ENCODE results near the gene DNALI1. TPM values are rescaled to one million over a fixed set of nuclear protein-coding genes. Genes with fewer than 3 reads are reported as not detected.
"Not testable (repeated sequence)": the region's sequence is repeated elsewhere in the genome, so short reads cannot be mapped to it uniquely, and the experiment has no call there.

Gene DNALI1
- 10 to 100 TPM in 6 of 10 donors, 1 to 10 TPM in 4; 5.5 to 16.1 (median 10.6) TPM for polyA plus RNA-seq (ENCODE audit: insufficient read length in 10 of 10)
- long read RNA-seq, donor 1, partial matches to known transcripts, result 0 of 4 reads
- long read RNA-seq, donor 1, other reads (novel, unspliced or antisense), result 0 of 4 reads
- long read RNA-seq, donor 2, partial matches to known transcripts, result 0 of 2 reads
- long read RNA-seq, donor 2, other reads (novel, unspliced or antisense), result 0 of 2 reads
- long read RNA-seq, donor 3, result 0 reads
- long read RNA-seq, donor 4, partial matches to known transcripts, result 0 of 1 reads
- long read RNA-seq, donor 4, other reads (novel, unspliced or antisense), result 0 of 1 reads
- long read RNA-seq, donor 5, partial matches to known transcripts, result 0 of 3 reads
- long read RNA-seq, donor 5, other reads (novel, unspliced or antisense), result 0 of 3 reads
- long read RNA-seq, donor 6, partial matches to known transcripts, result 0 of 4 reads
- long read RNA-seq, donor 6, other reads (novel, unspliced or antisense), result 0 of 4 reads
- long read RNA-seq, donor 7, partial matches to known transcripts, result 0 of 3 reads
- long read RNA-seq, donor 7, other reads (novel, unspliced or antisense), result 0 of 3 reads
- long read RNA-seq, donor 8, partial matches to known transcripts, result 0 of 4 reads
- long read RNA-seq, donor 8, other reads (novel, unspliced or antisense), result 0 of 4 reads
- long read RNA-seq, donor 9, result 0 reads

- DNase-seq, result peak; percentile 70 to 89 (median 74)
Observed at GRCh38 chr1:37556712-37557196, at the start of gene DNALI1. TSS of gene DNALI1 (plus strand) at chr1:37556940. CDS start at chr1:37556995, 55 bp downstream.

DNA sequence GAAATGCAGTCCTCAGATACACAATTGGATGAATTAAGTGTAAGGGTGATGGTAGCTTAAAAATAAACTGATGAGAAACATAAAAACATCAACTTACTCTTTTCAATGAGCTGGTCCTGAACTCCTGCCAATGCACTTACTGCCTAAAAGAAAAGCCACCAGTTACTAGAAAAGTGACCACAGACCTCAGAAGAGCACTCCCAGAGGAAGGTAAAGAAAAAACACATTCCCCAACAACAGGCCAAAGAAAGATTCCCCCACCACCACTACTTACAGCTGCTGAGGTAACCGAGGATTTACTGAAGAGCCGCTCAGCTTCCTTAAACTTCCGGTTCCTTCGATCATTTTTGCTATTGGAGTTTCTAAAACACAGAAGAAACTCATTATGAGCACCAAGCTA, 47.6 kb upstream of the DNALI1 start:
- no peak for DNase-seq

DNA sequence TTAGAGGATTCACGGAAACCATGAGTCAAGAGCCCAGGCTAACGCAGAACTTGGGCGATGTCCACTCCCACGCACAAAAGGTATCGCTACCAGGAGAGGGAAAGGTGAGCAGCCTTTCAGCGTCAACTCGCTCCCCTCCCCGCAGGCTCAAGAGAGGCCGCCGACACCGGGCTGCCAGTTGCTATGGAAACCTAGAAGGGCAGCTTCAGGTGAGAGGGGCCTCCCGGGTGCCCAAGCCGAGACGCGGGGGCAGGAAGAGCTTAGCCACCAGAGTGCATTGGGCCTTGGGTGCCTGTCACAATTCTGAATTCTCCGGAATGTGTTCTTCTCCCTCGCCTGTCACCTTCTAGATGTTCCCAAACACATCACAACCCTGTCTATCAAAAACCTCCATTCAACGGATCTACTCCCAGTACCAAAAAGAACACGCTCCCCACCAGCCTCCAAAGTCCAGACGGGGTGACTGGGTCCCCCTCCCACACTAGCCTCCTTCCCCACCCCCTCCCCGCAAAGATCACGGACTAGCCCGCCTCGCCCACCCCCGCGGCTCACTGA, 42.9 kb upstream of the DNALI1 start:
- peak in 2 of 3 donors; percentile 16 to 43 for DNase-seq

DNA sequence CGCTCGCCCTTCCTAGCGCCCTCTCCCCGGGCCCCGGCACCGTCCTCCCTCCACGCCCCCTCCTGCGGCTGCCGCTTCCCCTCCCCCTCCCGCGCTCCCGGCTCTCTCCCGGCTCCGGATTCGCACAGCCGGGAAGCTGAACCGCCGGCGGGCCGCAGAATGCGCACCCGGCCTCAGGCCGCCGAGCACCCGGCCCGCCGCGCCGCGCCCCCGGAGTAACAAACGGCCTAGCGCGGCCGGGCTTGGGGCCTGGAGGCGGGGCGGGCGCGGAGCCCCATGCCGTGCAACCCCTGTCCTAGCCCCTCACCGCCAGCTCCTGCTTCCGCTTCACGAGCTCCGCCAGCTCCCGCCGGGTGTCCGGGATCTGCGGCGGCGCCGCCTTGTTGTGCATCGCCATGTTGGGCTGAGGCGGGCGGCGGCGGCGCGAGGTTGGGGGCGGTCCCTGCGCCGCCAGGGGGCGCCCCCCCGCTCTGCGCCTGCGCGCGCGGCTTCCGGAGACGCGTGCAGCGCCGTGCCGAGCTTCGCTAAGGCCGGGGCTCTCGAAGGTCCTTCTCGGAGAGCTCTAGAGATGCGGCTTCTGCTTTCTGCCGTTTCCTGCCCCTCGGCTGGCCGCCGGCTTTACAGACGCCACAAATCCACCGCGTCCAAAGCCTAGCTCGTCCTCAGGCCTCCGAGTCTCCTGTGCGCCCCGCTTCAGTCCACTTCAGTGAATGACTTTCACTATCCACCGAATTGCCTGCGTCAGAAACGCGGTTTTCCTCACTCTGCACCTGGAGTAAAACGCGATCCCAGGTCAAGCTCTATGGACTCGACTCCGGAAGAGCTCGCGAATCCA, 42.2 kb upstream of the DNALI1 start, which contains the start of gene MEAF6:
Gene MEAF6 (minus strand): TSS at position 417 of the 835 bp plus-strand sequence. CDS start 20 bp downstream, at position 397.
- peak; percentile 82 to 95 (median 93) for DNase-seq

DNA sequence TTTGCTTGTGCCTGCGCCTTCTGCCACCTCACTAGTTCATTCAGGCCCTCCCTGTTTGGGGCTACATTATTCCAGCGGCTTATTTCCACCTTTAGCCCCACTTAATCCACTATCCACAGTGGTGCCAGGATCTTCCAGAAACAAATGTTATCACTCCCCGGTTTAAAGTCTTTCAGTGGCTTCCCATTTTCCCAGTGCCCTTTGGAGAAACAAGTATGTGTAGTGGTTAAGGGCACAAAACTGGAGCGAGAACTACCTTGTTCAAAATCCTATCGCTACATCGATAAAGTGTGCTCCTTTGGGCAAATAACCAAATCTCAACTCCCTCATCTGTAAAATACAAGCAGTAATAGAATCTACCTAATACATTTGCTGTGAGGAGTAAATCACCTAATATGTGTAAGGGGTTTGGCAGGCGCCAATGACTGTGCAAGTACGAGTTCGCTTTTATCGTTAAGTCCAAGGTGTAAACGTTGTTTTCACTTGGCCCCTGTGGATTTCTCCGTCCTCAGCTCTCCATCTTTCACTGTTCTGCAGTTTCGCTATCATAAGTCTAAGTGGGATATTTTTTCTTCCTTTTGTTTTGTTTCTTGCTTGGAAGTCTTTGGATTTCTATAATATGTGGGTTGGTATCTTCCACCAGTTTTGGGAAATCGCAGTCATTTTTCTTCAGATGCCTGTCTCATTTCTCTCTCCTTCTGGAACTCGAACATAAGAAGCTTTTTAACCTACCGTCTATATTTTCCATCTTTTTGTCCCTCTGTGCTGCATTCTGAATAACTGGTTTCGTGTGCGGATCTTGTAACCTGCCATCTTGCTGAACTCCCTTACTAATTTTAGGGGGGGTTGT, 41.3 kb upstream of the DNALI1 start:
- peak in 1 of 3 donors; percentile 1 for DNase-seq

GRCh38 chr1:37517569-37517968, 39.2 kb upstream of the DNALI1 start:
- no peak for DNase-seq

DNA sequence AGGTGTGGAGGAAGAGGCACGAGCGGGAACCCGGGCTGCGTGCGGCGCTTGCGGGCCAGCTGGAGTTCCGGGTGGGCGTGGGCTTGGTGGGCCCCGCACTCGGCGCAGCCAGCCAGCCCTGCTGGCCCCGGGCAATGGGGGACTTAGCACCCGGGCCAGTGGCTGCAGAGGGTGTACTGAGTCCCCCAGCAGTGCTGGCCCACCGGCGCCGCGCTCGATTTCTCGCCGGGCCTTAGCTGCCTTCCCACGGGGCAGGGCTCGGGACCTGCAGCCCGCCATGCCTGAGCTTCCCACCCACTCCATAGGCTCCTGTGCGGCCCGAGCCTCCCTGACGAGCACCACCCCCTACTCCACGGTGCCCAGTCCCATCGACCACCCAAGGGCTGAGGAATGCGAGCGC, 38.5 kb upstream of the DNALI1 start:
- not testable (repeated sequence) for DNase-seq

DNA sequence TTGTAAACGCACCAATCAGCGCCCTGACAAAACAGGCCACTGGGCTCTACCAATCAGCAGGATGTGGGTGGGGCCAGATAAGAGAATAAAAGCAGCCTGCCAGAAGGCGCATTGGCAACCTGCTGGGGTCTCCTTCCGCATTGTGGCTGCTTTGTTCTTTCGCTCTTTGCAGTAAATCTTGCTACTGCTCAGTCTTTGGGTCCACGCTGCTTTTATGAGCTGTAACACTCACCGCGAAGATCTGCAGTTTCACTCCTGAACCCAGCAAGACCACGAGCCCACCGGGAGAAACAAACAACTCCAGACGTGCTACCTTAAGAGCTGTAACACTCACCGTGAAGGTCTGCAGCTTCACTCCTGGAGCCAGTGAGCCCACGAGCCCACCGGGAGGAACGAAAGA, 37.8 kb upstream of the DNALI1 start:
- not testable (repeated sequence) for DNase-seq

GRCh38 chr1:37519613-37520012, 37.1 kb upstream of the DNALI1 start:
- no peak for DNase-seq

- DNase-seq, result not testable (repeated sequence)
Observed at GRCh38 chr1:37529888-37530287, 26.9 kb upstream of the DNALI1 start.

DNA sequence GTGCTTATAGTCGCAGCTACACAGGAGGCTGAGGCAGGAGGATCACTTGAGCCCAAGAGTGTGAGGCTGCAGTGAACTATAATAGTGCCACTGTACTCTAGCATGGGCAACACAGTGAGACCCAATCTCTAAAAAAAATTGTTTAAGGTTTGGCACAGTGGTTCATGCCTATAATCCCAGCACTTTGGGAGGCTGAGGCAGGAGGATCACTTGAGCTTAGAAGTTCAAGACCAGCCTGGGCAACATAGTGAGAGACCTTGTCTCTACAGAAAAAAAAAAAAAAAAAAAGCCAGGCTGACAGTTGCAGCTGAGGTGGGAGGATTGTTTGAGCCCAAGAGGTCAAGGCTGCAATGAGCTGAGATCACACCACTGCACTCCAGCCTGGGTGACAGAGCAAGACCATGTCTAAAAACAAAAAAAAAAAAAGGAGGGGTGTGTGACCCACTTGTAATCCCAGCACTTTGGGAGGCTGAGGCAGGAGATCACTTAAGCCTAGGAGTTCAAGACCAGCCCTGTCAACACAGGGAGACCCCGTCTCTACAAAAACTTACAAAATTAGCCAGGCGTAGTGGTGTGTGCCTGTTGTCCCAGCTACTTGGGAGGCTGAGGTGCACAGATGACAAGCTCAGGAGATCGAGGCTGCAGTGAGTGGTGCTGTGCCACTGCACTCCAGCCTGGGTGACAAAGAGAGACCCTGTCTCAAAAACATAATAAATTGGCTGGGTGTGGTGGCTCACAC, 24.2 kb upstream of the DNALI1 start:
- DNase-seq, result not testable (repeated sequence)

DNA sequence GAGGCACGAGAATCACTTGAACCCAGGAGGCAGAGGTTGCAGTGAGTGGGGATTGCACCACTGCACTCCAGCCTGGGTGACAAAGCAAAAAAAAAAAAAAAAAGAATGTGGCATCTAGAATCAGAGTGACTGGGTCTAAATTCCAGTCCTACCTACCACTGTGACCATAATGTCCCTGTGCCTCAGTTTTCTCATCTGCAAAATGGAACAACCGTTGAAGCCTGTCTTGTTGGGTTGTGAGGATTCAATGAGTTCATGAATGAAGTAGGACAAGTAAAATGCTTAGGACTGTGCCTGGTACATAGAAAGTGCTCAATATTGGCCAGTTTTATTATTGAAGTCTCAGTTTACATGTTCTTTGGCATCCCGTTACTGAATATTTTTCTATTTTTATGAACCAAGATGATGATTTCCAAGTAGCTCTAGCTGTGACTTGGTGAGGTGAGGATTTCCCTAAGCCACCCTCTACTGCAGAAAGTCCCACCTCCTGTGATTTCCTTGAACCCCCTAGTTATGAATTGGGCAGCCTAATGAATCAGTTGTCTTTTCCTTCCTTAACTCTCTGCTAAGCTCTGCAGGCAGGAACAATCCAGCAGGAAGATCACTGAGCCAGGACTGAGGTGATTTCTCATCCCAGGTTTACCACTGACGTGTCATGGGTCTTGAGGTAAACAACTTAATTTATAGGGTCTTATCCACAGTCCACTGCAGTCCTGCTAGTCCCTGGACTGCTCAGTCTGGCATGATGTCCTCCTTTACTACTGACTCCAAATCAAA, 23.2 kb upstream of the DNALI1 start:
- no peak for DNase-seq

DNA sequence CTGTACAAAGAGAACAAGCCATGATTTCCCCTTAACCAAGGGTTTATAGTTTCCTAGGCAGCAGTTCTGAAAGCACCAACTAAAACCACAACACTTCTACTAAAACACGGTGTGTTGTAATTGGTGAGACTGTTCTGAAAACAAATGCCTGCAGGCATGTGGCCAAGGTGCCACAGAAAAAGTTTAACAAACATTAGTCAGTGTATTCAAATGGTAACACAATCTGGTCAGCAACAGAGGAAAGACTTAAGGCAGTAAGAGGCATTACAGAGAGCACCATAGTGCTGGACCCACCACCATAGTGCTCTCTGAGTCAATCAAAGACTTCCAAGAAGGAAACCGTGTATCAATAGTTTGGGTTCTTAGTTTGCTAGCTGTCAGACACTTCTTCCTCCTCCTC, 19.4 kb upstream of the DNALI1 start:
- DNase-seq, result no peak

- DNase-seq, result not testable (repeated sequence)
Observed at GRCh38 chr1:37539154-37539553, 17.6 kb upstream of the DNALI1 start.

- DNase-seq, result no peak
Observed at GRCh38 chr1:37540036-37540785, 16.5 kb upstream of the DNALI1 start.

- no peak for DNase-seq
Observed at GRCh38 chr1:37544530-37544929, 12.2 kb upstream of the DNALI1 start.

DNA sequence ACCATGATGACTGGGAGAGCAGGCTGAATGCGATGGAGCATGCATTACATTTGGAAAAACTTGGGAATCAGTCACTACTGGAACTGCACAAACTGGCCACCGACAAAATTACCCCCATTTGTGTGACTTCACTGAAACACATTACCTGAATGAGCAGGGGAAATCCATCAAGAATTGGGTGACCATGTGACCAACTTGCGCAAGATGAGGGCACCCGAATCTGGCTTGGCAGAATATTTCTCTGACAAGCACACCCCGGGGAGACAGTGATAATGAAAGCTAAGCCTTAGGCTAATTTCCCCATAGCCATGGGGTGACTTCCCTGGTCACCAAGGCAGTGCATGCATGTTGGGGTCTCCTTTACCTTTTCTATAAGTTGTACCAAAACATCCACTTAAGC, 11.7 kb upstream of the DNALI1 start:
- no peak for DNase-seq

- DNase-seq, result no peak
Observed at GRCh38 chr1:37549341-37549740, 7.4 kb upstream of the DNALI1 start.
